Muscle of leg (tissue), 11 donors: ENCODE measurements around the gene MOB2. TPM values are rescaled to one million over a fixed set of nuclear protein-coding genes. Genes with fewer than 3 reads are reported as not detected.

ENCODE experiments used
- DNase-seq: peaks from one replicate; pipeline ENCODE4 v3.0.0; 2013
- H3K27ac ChIP-seq: one replicate; pipeline ENCODE4 v1.5.1; 2013; ENCODE audit warnings: mild to moderate bottlenecking, low read length, control low read depth
- H3K27me3 ChIP-seq: one replicate; pipeline ENCODE4 v1.6.1; 2013; ENCODE audit warnings: low read length; ENCODE audit not compliant: control insufficient read depth, insufficient read depth
- H3K36me3 ChIP-seq: one replicate; pipeline ENCODE4 v1.6.1; 2013; ENCODE audit warnings: low read length; ENCODE audit not compliant: control insufficient read depth, insufficient read depth
- H3K4me1 ChIP-seq: one replicate; pipeline ENCODE4 v1.6.1; 2013; ENCODE audit warnings: low read length; ENCODE audit not compliant: control insufficient read depth, insufficient read depth
- H3K4me3 ChIP-seq: one replicate; pipeline ENCODE4 v1.5.1; 2013; ENCODE audit warnings: low read length, control low read depth
- H3K9me3 ChIP-seq: replicated peaks from 2 replicates; pipeline ENCODE4 v1.6.1; 2013; ENCODE audit warnings: low read depth, low read length; ENCODE audit not compliant: control insufficient read depth
- WGBS: methylation state at CpG from one replicate; pipeline ENCODE4 v1.1.5; 2013; ENCODE audit warnings: missing lambda C conversion rate; ENCODE audit not compliant: insufficient coverage; 5-methylcytosine and 5-hydroxymethylcytosine counted together
- polyA plus RNA-seq, 8 donors: library from polyadenylated mRNA; unstranded; fragments of 120-200 nt; gene quantifications; one replicate each; pipeline versions ENCODE4 v1.2.1 to v1.2.3, GENCODE V29; 2013; ENCODE audit warnings: inconsistent platforms in 1 of 8, low replicate concordance in 1 of 8; ENCODE audit not compliant: insufficient read length in 8 of 8, insufficient read depth in 1 of 8
- total RNA-seq: library from RNA; stranded (reverse); fragments of 120-200 nt; gene quantifications from one replicate; pipeline ENCODE4 v1.2.4, GENCODE V29; 2013

The MOB2 gene
- total and polyA plus RNA-seq, 9 donors: 21.4 to 28.2 (median 25.0) TPM

- Histone ChIP-seq H3K27me3 (no peaks in the 10 kb centered on the region), H3K4me3 (no peak overlapping the region), H3K36me3 (peaks cover 67% of the 10 kb centered on the region), H3K27ac (no peak overlapping the region), H3K9me3 (no peaks in the 10 kb centered on the region), H3K4me1 (no peaks in the 10 kb centered on the region)
- no peak for DNase-seq
- WGBS: 93% methylated on average over 10 of the region's 12 CpGs
Observed at GRCh38 chr11:1473011-1473628, 13.5 kb downstream of the MOB2 start.

GRCh38 chr11:1472180-1473005 is 14.2 kb downstream of the MOB2 start:
- Histone ChIP-seq H3K4me3 (no peak overlapping the region), H3K36me3 (peaks cover 65% of the 10 kb centered on the region), H3K4me1 (no peaks in the 10 kb centered on the region), H3K27me3 (no peaks in the 10 kb centered on the region), H3K9me3 (no peaks in the 10 kb centered on the region), H3K27ac (no peak overlapping the region)
- no peak for DNase-seq
- WGBS: 87% methylated on average over 13 of the region's 21 CpGs

- no peak for DNase-seq
- Histone ChIP-seq H3K4me3 (no peak overlapping the region), H3K27me3 (no peaks in the 10 kb centered on the region), H3K9me3 (no peaks in the 10 kb centered on the region), H3K27ac (no peak overlapping the region), H3K4me1 (no peaks in the 10 kb centered on the region), H3K36me3 (peaks cover 63% of the 10 kb centered on the region)
- 85% methylated on average over 6 of the region's 9 CpGs for WGBS
Observed at GRCh38 chr11:1471736-1472135, 14.8 kb downstream of the MOB2 start.

GRCh38 chr11:1470681-1471611 is 15.6 kb downstream of the MOB2 start:
- Histone ChIP-seq H3K27ac (no peak overlapping the region), H3K9me3 (no peaks in the 10 kb centered on the region), H3K4me1 (no peaks in the 10 kb centered on the region), H3K36me3 (peaks cover 64% of the 10 kb centered on the region), H3K27me3 (no peaks in the 10 kb centered on the region), H3K4me3 (no peak overlapping the region)
- 91% methylated on average over 39 of the region's 40 CpGs for WGBS
- no peak for DNase-seq

- Histone ChIP-seq H3K4me1 (no peaks in the 10 kb centered on the region), H3K9me3 (peaks cover 2% of the 10 kb centered on the region), H3K36me3 (peaks cover 60% of the 10 kb centered on the region), H3K27ac (no peak overlapping the region), H3K27me3 (no peaks in the 10 kb centered on the region), H3K4me3 (no peak overlapping the region)
- DNase-seq: no peak
- WGBS: 86% methylated on average over 34 of the region's 35 CpGs
Observed at GRCh38 chr11:1469911-1470680, 16.5 kb downstream of the MOB2 start.

- H3K9me3 ChIP-seq: peaks cover 9% of the 10 kb centered on the region
- peaks cover 58% of the 10 kb centered on the region for H3K36me3 ChIP-seq
- no peaks in the 10 kb centered on the region for H3K4me1 ChIP-seq
- H3K27me3 ChIP-seq: no peaks in the 10 kb centered on the region
- H3K4me3 ChIP-seq: no peak overlapping the region
- no peak for DNase-seq
- no peak overlapping the region for H3K27ac ChIP-seq
- 86% methylated on average over 7 of the region's 19 CpGs for WGBS
Observed at GRCh38 chr11:1469287-1469910, 17.2 kb downstream of the MOB2 start.

- Histone ChIP-seq H3K27ac (no peak overlapping the region), H3K4me1 (no peaks in the 10 kb centered on the region), H3K9me3 (peaks cover 13% of the 10 kb centered on the region), H3K27me3 (no peaks in the 10 kb centered on the region), H3K36me3 (peaks cover 51% of the 10 kb centered on the region), H3K4me3 (no peak overlapping the region)
- 83% methylated on average over 17 of the region's 19 CpGs for WGBS
- DNase-seq: no peak
Observed at GRCh38 chr11:1468473-1469066, 18.0 kb downstream of the MOB2 start.

- no peak overlapping the region for H3K4me3 ChIP-seq
- H3K27ac ChIP-seq: no peak overlapping the region
- no peak for DNase-seq
- peaks cover 13% of the 10 kb centered on the region for H3K9me3 ChIP-seq
- no peaks in the 10 kb centered on the region for H3K27me3 ChIP-seq
- no peaks in the 10 kb centered on the region for H3K4me1 ChIP-seq
- H3K36me3 ChIP-seq: peaks cover 46% of the 10 kb centered on the region
- 76% methylated on average over 18 of the region's 18 CpGs for WGBS
Observed at GRCh38 chr11:1468002-1468401, 18.6 kb downstream of the MOB2 start.

- no peak overlapping the region for H3K27ac ChIP-seq
- WGBS: 84% methylated on average over 8 of the region's 9 CpGs
- H3K4me1 ChIP-seq: no peaks in the 10 kb centered on the region
- peaks cover 39% of the 10 kb centered on the region for H3K36me3 ChIP-seq
- DNase-seq: no peak
- peaks cover 13% of the 10 kb centered on the region for H3K9me3 ChIP-seq
- no peak overlapping the region for H3K4me3 ChIP-seq
- H3K27me3 ChIP-seq: no peaks in the 10 kb centered on the region
Observed at GRCh38 chr11:1467270-1467669, 19.3 kb downstream of the MOB2 start.
